GM19372 (cell line): ENCODE results near the gene RFX3.

ENCODE experiments used
- ATAC-seq: cut with Tn5 transposase; IDR thresholded peaks from one replicate; pipeline ENCODE4 v1.9.1; 2021; ENCODE audit warnings: mild to moderate bottlenecking, low read depth, moderate library complexity; ENCODE audit not compliant: unreplicated experiment

Gene RFX3

GRCh38 chr9:3177146-3177761, 348.5 kb downstream of the RFX3 start:
- ATAC-seq: no peak

- no peak for ATAC-seq
Observed at GRCh38 chr9:3173374-3173773, 352.4 kb downstream of the RFX3 start.

GRCh38 chr9:3170819-3171218, 355.0 kb downstream of the RFX3 start:
- ATAC-seq: no peak
